ENCODE measurements around the gene GLT8D1. TPM values are rescaled to one million over a fixed set of nuclear protein-coding genes. Genes with fewer than 3 reads are reported as not detected.
A peak's percentile ranks its signal among the peaks of the same experiment; 100 is the strongest.

GLT8D1 gene
- total and polyA plus RNA-seq, 2 of the 13 experiments (the other 11 are each of a cell fraction or from before 2014, with no cell fraction given): 110 to 121 TPM

GRCh38 chr3:52705688-52706686 lies at the start of gene GLT8D1, which contains the start of gene SPCS1 (continued):
- TF ChIP-seq ZSCAN20 (CRISPR knock-in tag; IDR thresholded peaks at IDR 0.05; ENCODE audit: borderline replicate concordance): peak; percentile 80
- TF ChIP-seq MYC (CRISPR knock-in tag; IDR thresholded peaks at IDR 0.05; ENCODE audit: borderline replicate concordance): peak; percentile 83
- TF ChIP-seq SPEN (CRISPR knock-in tag; IDR thresholded peaks at IDR 0.05; ENCODE audit: low read depth): peak; percentile 90
- no peak for TF ChIP-seq ZNF740 (CRISPR knock-in tag; IDR thresholded peaks at IDR 0.05)
- TF ChIP-seq PRDM15 (CRISPR knock-in tag; IDR thresholded peaks at IDR 0.05): no peak; the same call in 1 of the 2 replicates
- TF ChIP-seq ZNF570 (CRISPR knock-in tag; IDR thresholded peaks at IDR 0.05; ENCODE audit: borderline replicate concordance): no peak
- no peak for TF ChIP-seq ZNF660 (CRISPR knock-in tag; IDR thresholded peaks at IDR 0.05; ENCODE audit: borderline replicate concordance, low read depth)
- TF ChIP-seq KLF15 (CRISPR knock-in tag; IDR thresholded peaks at IDR 0.05; ENCODE audit: borderline replicate concordance): peak; percentile 8; the same call in 1 of the 2 replicates
- no peak for TF ChIP-seq GFI1 (CRISPR knock-in tag; IDR thresholded peaks at IDR 0.05; ENCODE audit: borderline replicate concordance)
- TF ChIP-seq ZNF878 (CRISPR knock-in tag; IDR thresholded peaks at IDR 0.05): no peak; the same call in 1 of the 2 replicates
- TF ChIP-seq DPF2 (CRISPR knock-in tag; IDR thresholded peaks at IDR 0.05; ENCODE audit: borderline replicate concordance, low read depth): 0 out of 2 replicates have a peak, but pooled peaks have one; percentile 9
- TF ChIP-seq ZNF678 (CRISPR knock-in tag; IDR thresholded peaks at IDR 0.05): peak; percentile 89; the same call in 1 of the 2 replicates
- TF ChIP-seq ZBED4 (CRISPR knock-in tag; IDR thresholded peaks at IDR 0.05; ENCODE audit: borderline replicate concordance): no peak; the same call in 1 of the 2 replicates
- no peak for TF ChIP-seq ZNF251 (CRISPR knock-in tag; IDR thresholded peaks at IDR 0.05)
- TF ChIP-seq FOXP1 (IDR thresholded peaks at IDR 0.05): no peak
- no peak for TF ChIP-seq FOXP1 (CRISPR knock-in tag; IDR thresholded peaks at IDR 0.05)
- peak; percentile 94 for TF ChIP-seq ZKSCAN1 (IDR thresholded peaks at IDR 0.05; ENCODE audit: low read length)
- TF ChIP-seq ZGPAT (CRISPR knock-in tag; IDR thresholded peaks at IDR 0.05): peak; percentile 71; the same call in 1 of the 2 replicates
- no peak for TF ChIP-seq ZNF468 (CRISPR knock-in tag; IDR thresholded peaks at IDR 0.05)

All from HepG2 (cell line).